ENCODE results near the gene COMMD8.
"Not testable (repeated sequence)": the region's sequence is repeated elsewhere in the genome, so short reads cannot be mapped to it uniquely, and the experiment has no call there.

The COMMD8 gene

DNA sequence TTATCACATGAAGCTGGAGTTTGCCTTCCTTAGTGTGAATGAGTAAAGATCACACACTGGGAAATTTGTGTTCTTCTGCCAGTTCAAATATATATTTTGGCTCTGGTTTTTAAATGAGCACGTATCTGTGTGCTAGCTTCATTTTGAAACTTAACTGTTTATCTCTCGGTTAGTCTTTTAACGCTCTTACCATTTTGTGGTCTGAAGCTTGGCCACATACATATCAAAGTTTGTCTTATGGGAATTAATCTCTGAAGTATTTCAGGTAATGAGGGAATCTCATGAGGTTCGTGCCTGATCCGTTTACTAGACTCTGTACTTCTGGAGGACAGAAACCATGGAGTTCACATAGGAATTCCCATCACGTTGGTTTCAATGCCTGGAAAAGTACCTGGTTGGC is 35.4 kb upstream of the COMMD8 start:
- no peak for DNase-seq (ENCODE audit: low read depth)
- TF ChIP-seq, protein P1, sequence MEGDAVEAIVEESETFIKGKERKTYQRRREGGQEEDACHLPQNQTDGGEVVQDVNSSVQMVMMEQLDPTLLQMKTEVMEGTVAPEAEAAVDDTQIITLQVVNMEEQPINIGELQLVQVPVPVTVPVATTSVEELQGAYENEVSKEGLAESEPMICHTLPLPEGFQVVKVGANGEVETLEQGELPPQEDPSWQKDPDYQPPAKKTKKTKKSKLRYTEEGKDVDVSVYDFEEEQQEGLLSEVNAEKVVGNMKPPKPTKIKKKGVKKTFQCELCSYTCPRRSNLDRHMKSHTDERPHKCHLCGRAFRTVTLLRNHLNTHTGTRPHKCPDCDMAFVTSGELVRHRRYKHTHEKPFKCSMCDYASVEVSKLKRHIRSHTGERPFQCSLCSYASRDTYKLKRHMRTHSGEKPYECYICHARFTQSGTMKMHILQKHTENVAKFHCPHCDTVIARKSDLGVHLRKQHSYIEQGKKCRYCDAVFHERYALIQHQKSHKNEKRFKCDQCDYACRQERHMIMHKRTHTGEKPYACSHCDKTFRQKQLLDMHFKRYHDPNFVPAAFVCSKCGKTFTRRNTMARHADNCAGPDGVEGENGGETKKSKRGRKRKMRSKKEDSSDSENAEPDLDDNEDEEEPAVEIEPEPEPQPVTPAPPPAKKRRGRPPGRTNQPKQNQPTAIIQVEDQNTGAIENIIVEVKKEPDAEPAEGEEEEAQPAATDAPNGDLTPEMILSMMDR (IDR thresholded peaks at IDR 0.05; ENCODE audit: low read length, missing control alignments), result no peak
- no peak overlapping the region for H3K4me3 ChIP-seq (replicated peaks; ENCODE audit: low read depth, low read length)

DNA sequence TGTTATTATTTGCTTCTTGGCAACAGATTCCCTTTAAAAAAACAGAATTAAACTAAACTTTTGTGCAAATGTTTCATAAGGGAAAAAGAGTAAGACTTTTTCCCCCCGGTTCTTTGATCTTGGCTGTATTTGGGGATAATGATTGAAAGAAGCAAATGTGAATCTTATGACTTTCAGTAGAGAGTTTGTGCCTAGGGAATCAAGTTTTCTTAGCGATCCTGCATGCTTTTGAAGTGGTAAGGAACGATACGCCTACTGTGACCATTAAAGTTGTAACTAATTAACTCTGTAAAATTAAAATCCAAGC is 30.6 kb upstream of the COMMD8 start:
- no peak for DNase-seq (ENCODE audit: low read depth)
- H3K4me3 ChIP-seq (replicated peaks; ENCODE audit: low read depth, low read length), result no peak overlapping the region
- TF ChIP-seq, protein P1 (IDR thresholded peaks at IDR 0.05; ENCODE audit: low read length, missing control alignments), result no peak

DNA sequence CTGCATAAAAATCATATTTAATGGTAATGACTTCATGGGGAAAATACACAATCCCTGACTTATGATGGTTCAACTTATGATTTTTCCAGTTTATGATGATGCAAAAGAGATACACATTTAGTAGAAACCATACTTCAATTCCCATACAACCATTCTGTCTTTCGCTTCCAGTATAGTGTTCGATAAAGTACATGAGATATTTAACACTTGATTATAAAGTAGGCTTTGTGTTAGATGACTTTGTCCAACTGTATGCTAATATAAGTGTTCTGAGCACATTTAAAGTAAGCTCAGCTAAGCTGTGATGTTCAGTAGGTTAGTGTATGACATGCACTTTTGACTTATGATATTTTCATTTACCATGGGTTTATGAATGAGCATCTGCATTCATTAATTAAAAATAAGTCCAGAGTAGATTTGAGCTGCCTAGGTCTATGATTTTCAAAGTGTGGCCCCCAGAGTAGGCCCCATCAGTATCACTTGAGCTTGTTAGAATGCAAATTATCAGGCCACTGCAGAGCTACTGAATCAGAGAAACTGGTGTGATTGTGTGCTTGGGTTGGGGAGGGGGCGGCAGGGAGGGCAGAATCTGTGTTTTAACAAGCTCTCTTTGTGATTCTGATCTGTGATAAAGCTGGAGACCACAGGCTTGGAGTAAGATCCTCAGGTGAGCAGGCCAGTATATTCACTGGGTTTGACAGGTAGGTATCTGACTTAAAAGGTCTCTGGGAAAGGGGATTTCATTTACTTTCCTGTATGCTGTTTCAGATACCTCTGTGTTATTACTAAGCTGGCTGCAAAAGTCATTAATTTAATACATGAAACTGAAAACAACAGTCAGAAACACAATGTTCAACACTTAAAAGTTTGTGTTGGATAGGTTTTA is 30.0 kb upstream of the COMMD8 start:
- H3K4me3 ChIP-seq (replicated peaks; ENCODE audit: low read depth, low read length), result no peak overlapping the region
- DNase-seq (ENCODE audit: low read depth), result no peak
- TF ChIP-seq, protein P1 (IDR thresholded peaks at IDR 0.05; ENCODE audit: low read length, missing control alignments), result no peak

DNA sequence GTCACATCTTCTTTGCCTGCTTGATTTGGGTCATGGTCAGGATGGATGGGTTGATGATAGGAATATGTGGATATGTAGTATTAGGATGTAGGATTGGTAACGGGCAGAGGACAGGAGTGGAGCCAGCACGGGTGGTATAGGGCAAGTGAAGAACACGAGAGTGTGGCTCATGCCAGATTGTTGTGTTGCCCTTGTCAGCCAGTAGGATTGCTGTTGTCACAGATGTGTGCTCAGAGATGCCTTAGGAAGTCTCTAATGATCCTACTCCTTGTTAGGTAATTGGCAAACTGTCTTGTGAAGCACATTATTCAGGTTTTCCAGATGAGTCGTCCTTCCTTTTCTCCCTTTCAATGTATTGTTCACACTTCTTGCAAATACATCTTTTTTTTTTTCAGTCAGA is 27.0 kb upstream of the COMMD8 start:
- no peak overlapping the region for H3K4me3 ChIP-seq (replicated peaks; ENCODE audit: low read depth, low read length)
- TF ChIP-seq, protein P1 (IDR thresholded peaks at IDR 0.05; ENCODE audit: low read length, missing control alignments), result peak; percentile 52
- DNase-seq (ENCODE audit: low read depth), result peak; percentile 63

DNA sequence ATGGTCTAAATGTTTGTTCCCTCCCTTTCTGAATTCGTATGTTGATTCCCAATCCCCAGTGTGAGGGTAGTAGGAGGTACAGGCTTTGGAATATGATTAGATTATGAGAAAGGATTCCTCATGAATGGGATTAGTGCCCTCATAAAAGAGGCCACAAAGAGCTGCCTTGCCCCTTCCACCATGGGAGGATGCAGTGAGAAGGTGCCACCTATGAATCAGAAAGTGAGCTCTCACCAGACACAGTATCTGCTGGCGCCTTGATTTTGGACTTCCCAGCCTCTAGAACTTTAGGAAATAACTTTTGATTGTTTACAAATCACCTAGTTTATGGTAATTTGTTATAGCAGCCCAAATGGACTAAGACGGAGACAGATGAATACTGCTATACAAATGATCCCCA is 25.2 kb upstream of the COMMD8 start:
- TF ChIP-seq, protein P1 (IDR thresholded peaks at IDR 0.05; ENCODE audit: low read length, missing control alignments), result no peak
- no peak for DNase-seq (ENCODE audit: low read depth)
- H3K4me3 ChIP-seq (replicated peaks; ENCODE audit: low read depth, low read length), result no peak overlapping the region

DNA sequence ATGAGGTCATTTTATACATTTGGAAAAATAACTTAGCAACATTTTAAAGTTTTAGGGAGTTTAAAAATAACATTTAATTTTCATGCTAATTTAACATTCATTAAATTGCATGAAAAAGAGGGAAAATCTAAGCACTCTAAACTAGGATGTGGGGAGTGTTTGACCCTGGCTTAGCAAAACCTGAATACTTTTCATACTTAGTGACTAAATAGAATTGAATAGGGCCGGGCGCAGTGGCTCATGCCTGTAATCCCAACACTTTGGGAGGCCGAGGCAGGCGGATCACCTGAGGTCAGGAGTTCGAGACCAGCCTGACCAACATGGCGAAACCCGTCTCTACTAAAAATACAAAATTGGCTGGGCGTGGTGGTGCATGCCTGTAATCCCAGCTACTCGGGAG is 23.2 kb upstream of the COMMD8 start:
- not testable (repeated sequence) for DNase-seq (ENCODE audit: low read depth)
- peak overlapping the region; percentile 81 for H3K4me3 ChIP-seq (replicated peaks; ENCODE audit: low read depth, low read length)

DNA sequence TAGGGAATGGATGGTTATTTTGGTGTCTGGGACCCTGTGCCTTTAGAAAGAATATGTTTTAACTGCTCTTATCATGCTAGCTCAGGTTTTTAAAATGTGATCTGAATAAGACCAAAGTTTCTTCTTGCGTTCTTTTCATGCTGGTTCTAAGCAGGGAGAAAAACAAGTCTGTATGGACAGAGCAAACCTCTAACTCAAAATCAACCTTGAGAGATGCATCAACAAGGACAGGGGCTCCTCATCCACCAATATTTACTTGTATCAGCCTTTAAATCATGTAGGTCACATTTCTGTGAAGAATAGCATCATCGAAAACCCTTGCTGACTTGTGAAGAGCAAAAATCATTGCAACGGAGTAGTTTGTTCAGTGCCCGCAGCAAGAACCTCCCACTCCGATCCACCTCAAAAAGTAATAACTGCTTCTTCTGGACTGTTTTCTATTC is 22.8 kb upstream of the COMMD8 start:
- DNase-seq (ENCODE audit: low read depth), result peak; percentile 36
- TF ChIP-seq, protein P1 (IDR thresholded peaks at IDR 0.05; ENCODE audit: low read length, missing control alignments), result no peak
- H3K4me3 ChIP-seq (replicated peaks; ENCODE audit: low read depth, low read length), result peak overlapping the region; percentile 81
